HL-60 (cell line): Measurements from ENCODE around the gene PPP1R7.

Experiments used
- GABPA ChIP-seq: IDR thresholded peaks from 2 replicates; pipeline ENCODE4 v1.6.1; 2012; ENCODE audit warnings: low read depth
- SPI1 ChIP-seq: IDR thresholded peaks from 2 replicates; pipeline ENCODE4 v1.6.1; 2012; ENCODE audit warnings: low read depth, mild to moderate bottlenecking, borderline replicate concordance
- TF ChIP-seq, protein P1 (sequence below): IDR thresholded peaks from one replicate; pipeline ENCODE4 v1.5.1; 2011; ENCODE audit warnings: low read length, control low read depth, inconsistent platforms; ENCODE audit not compliant: insufficient read depth
- TF ChIP-seq, protein P2 (sequence below): IDR thresholded peaks from 2 replicates; pipeline ENCODE4 v1.6.1; 2012; ENCODE audit warnings: low read depth; ENCODE audit not compliant: insufficient replicate concordance

DNA sequence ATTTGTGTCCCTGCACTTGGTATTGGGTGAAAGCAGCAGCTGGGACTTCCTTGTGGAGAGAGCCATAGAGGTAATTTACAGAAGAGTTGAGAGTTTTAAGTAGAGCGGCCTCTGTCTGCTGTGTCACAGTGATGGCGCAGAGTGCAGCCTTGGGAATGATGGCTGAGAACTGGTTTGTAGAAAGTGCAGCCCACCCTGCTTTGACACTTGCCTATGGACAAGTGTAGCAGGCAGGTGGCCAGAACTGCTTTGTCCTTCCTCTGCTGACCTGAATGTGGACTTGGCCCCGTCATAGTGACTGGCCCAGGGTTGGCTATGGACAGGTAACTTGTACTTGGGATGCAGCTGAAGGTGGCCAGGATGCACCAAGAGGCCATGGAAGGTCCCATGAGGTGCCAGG lies 31.9 kb downstream of the PPP1R7 start:
- TF ChIP-seq, protein P1, sequence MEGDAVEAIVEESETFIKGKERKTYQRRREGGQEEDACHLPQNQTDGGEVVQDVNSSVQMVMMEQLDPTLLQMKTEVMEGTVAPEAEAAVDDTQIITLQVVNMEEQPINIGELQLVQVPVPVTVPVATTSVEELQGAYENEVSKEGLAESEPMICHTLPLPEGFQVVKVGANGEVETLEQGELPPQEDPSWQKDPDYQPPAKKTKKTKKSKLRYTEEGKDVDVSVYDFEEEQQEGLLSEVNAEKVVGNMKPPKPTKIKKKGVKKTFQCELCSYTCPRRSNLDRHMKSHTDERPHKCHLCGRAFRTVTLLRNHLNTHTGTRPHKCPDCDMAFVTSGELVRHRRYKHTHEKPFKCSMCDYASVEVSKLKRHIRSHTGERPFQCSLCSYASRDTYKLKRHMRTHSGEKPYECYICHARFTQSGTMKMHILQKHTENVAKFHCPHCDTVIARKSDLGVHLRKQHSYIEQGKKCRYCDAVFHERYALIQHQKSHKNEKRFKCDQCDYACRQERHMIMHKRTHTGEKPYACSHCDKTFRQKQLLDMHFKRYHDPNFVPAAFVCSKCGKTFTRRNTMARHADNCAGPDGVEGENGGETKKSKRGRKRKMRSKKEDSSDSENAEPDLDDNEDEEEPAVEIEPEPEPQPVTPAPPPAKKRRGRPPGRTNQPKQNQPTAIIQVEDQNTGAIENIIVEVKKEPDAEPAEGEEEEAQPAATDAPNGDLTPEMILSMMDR: no peak
- TF ChIP-seq, protein P2, sequence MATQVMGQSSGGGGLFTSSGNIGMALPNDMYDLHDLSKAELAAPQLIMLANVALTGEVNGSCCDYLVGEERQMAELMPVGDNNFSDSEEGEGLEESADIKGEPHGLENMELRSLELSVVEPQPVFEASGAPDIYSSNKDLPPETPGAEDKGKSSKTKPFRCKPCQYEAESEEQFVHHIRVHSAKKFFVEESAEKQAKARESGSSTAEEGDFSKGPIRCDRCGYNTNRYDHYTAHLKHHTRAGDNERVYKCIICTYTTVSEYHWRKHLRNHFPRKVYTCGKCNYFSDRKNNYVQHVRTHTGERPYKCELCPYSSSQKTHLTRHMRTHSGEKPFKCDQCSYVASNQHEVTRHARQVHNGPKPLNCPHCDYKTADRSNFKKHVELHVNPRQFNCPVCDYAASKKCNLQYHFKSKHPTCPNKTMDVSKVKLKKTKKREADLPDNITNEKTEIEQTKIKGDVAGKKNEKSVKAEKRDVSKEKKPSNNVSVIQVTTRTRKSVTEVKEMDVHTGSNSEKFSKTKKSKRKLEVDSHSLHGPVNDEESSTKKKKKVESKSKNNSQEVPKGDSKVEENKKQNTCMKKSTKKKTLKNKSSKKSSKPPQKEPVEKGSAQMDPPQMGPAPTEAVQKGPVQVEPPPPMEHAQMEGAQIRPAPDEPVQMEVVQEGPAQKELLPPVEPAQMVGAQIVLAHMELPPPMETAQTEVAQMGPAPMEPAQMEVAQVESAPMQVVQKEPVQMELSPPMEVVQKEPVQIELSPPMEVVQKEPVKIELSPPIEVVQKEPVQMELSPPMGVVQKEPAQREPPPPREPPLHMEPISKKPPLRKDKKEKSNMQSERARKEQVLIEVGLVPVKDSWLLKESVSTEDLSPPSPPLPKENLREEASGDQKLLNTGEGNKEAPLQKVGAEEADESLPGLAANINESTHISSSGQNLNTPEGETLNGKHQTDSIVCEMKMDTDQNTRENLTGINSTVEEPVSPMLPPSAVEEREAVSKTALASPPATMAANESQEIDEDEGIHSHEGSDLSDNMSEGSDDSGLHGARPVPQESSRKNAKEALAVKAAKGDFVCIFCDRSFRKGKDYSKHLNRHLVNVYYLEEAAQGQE: no peak
- TF ChIP-seq SPI1 (no peak), GABPA (no peak)
